Neuronal stem cell (in vitro differentiated cells): Measurements from ENCODE around the gene IPO13. TPM values are rescaled to one million over a fixed set of nuclear protein-coding genes. Genes with fewer than 3 reads are reported as not detected.

Source experiments
- DNase-seq: peaks from one replicate; pipeline ENCODE4 v3.0.0-alpha.2; 2013; ENCODE audit warnings: low spot score
- H2AFZ ChIP-seq: one replicate; pipeline ENCODE4 v1.6.1; 2013; ENCODE audit warnings: mild to moderate bottlenecking, low read length, inconsistent platforms
- H2AK5ac ChIP-seq: 2 replicates; pipeline ENCODE4 v1.6.1; 2013; ENCODE audit warnings: low read depth, mild to moderate bottlenecking, inconsistent platforms, low read length, moderate library complexity, mixed read lengths
- H2BK120ac ChIP-seq: 2 replicates; pipeline ENCODE4 v1.6.1; 2013; ENCODE audit warnings: low read depth, mild to moderate bottlenecking, inconsistent platforms, low read length, moderate library complexity, mixed read lengths
- H2BK12ac ChIP-seq: one replicate; pipeline ENCODE4 v1.6.1; 2013; ENCODE audit warnings: low read length, inconsistent platforms
- H2BK15ac ChIP-seq: 2 replicates; pipeline ENCODE4 v1.6.1; 2013; ENCODE audit warnings: mild to moderate bottlenecking, low read length, inconsistent platforms, mixed read lengths
- H2BK5ac ChIP-seq: one replicate; pipeline ENCODE4 v1.6.1; 2013; ENCODE audit warnings: inconsistent platforms, mild to moderate bottlenecking, low read length, moderate library complexity
- H3K14ac ChIP-seq: one replicate; pipeline ENCODE4 v1.6.1; 2013; ENCODE audit warnings: low read length, inconsistent platforms
- H3K18ac ChIP-seq: 2 replicates; pipeline ENCODE4 v1.6.1; 2013; ENCODE audit warnings: low read length, inconsistent platforms
- H3K23ac ChIP-seq: 2 replicates; pipeline ENCODE4 v1.6.1; 2013; ENCODE audit warnings: low read depth, mild to moderate bottlenecking, mixed read lengths, low read length, inconsistent platforms; ENCODE audit not compliant: poor library complexity
- H3K27ac ChIP-seq: replicated peaks from 3 replicates; pipeline ENCODE4 v1.5.1; 2013; ENCODE audit warnings: low read length, inconsistent platforms
- H3K27me3 ChIP-seq, 3 experiments: 2 replicates each; pipeline ENCODE4 v1.6.1; 2013; ENCODE audit warnings: low read length in 3 of 3, mild to moderate bottlenecking in 2 of 3, inconsistent platforms in 1 of 3, low read depth in 1 of 3, mixed read lengths in 1 of 3, moderate library complexity in 1 of 3; ENCODE audit not compliant: control insufficient read depth in 3 of 3, insufficient read depth in 3 of 3
- H3K36me3 ChIP-seq, 2 donors: replicated peaks in 1 of 2; 2 replicates each; pipeline ENCODE4 v1.6.1; 2013; ENCODE audit warnings: low read length in 2 of 2; ENCODE audit not compliant: control insufficient read depth in 2 of 2, insufficient read depth in 2 of 2
- H3K4ac ChIP-seq: 2 replicates; pipeline ENCODE4 v1.6.1; 2013; ENCODE audit warnings: inconsistent platforms, mild to moderate bottlenecking, low read length, moderate library complexity
- H3K4me1 ChIP-seq, 2 donors: 1 replicate in 1 of 2; 2 replicates in 1 of 2; pipeline ENCODE4 v1.6.1; 2013; ENCODE audit warnings: low read length in 2 of 2, low read depth in 1 of 2; ENCODE audit not compliant: control insufficient read depth in 2 of 2, insufficient read depth in 1 of 2
- H3K4me2 ChIP-seq: one replicate; pipeline ENCODE4 v1.6.1; 2013; ENCODE audit warnings: mild to moderate bottlenecking, low read length, inconsistent platforms; ENCODE audit not compliant: insufficient read depth, poor library complexity, severe bottlenecking
- H3K4me3 ChIP-seq, 2 donors: 2 replicates each; pipeline ENCODE4 v1.5.1; 2013; ENCODE audit warnings: low read length in 2 of 2, mild to moderate bottlenecking in 2 of 2, inconsistent platforms in 1 of 2, moderate library complexity in 1 of 2
- H3K79me1 ChIP-seq: one replicate; pipeline ENCODE4 v1.6.1; 2013; ENCODE audit warnings: low read depth, mild to moderate bottlenecking, inconsistent platforms, low read length, moderate library complexity
- H3K9ac ChIP-seq: one replicate; pipeline ENCODE4 v1.6.1; 2013; ENCODE audit warnings: mild to moderate bottlenecking, low read depth, low read length, inconsistent platforms; ENCODE audit not compliant: poor library complexity
- H3K9me3 ChIP-seq, 2 donors: replicated peaks in 1 of 2; 2 replicates each; pipeline versions ENCODE3 to v1.6.1; 2013; ENCODE audit warnings: low read length in 2 of 2, mild to moderate bottlenecking in 2 of 2, inconsistent platforms in 1 of 2, low read depth in 1 of 2, mixed read lengths in 1 of 2, moderate library complexity in 1 of 2; ENCODE audit not compliant: control insufficient read depth in 2 of 2, insufficient read depth in 1 of 2
- H4K8ac ChIP-seq: one replicate; pipeline ENCODE4 v1.6.1; 2013; ENCODE audit warnings: low read depth, mild to moderate bottlenecking, inconsistent platforms, low read length, moderate library complexity
- H4K91ac ChIP-seq: one replicate; pipeline ENCODE4 v1.6.1; 2013; ENCODE audit warnings: low read length, low read depth, mild to moderate bottlenecking, inconsistent platforms; ENCODE audit not compliant: poor library complexity
- WGBS, 2 donors: extraction: QIAGEN DNeasy Blood & Tissue Kit; methylation state at CpG; one replicate each; pipeline ENCODE4 v1.1.7; 2013; ENCODE audit warnings: missing lambda C conversion rate in 2 of 2, mixed read lengths in 1 of 2; ENCODE audit not compliant: insufficient read length in 2 of 2, insufficient replicate concordance in 1 of 2; ENCODE audit errors: extremely low coverage in 2 of 2; 5-methylcytosine and 5-hydroxymethylcytosine counted together
- polyA plus RNA-seq, 2 experiments: library from polyadenylated mRNA; stranded (reverse); fragments of 200-250 nt; gene quantifications; one replicate each; pipeline ENCODE4 v1.2.3, GENCODE V29; 2013

The IPO13 gene, protein sequence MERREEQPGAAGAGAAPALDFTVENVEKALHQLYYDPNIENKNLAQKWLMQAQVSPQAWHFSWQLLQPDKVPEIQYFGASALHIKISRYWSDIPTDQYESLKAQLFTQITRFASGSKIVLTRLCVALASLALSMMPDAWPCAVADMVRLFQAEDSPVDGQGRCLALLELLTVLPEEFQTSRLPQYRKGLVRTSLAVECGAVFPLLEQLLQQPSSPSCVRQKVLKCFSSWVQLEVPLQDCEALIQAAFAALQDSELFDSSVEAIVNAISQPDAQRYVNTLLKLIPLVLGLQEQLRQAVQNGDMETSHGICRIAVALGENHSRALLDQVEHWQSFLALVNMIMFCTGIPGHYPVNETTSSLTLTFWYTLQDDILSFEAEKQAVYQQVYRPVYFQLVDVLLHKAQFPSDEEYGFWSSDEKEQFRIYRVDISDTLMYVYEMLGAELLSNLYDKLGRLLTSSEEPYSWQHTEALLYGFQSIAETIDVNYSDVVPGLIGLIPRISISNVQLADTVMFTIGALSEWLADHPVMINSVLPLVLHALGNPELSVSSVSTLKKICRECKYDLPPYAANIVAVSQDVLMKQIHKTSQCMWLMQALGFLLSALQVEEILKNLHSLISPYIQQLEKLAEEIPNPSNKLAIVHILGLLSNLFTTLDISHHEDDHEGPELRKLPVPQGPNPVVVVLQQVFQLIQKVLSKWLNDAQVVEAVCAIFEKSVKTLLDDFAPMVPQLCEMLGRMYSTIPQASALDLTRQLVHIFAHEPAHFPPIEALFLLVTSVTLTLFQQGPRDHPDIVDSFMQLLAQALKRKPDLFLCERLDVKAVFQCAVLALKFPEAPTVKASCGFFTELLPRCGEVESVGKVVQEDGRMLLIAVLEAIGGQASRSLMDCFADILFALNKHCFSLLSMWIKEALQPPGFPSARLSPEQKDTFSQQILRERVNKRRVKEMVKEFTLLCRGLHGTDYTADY
- polyA plus RNA-seq (2013, experiment 1 of 2): 9.3 TPM
- 9.1 TPM for polyA plus RNA-seq (2013, experiment 2 of 2)

DNA sequence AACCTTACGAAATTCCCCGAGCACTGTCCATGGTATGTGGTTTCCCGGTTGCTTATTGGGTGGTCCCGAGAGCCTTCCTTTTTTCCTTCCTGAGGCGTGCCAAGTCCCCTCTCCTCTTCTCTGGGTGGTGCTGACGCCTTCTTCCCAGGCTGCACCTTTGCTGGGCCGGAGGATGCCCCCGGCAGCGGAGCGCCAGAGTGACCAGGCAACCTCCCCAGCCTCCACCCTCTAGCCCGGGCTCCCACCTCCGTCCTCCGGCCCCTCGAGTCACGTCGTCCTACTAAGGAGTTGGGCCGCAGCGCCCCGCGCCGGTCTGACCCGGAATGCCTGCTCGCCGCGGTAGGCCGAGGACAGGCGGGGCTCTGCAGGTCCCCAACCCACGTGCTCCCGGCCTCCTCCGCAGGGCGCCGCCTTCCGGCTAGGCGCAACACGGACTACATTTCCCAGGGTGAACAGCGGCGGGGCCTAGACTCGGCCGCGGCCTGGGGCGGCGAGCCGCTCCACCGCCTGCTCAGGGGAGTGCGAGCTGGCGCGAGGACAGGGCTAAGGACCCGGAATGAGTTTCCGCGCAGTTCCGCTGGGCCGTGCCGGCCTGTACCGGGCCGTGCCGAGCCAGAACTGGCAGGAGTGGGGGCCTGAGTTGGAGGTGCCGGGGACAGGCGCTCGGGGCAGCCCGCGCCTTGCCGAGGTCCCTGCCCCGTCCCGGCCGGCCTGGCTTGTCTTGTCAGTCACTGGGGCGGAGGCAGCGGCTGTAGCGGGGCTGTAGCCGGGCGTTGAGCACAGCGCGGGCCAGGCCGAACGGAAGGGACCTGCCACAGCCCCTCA lies at the start of gene IPO13:
Gene IPO13 (plus strand): TSS at position 715 of the 825 bp plus-strand sequence. CDS start 651 bp downstream, outside the sequence.
- peak within 1 kb of the TSS; percentile 98 for H3K18ac ChIP-seq
- peak within 1 kb of the TSS; percentile 77 for H3K4ac ChIP-seq
- no peak within 1 kb of the TSS for H4K91ac ChIP-seq
- H3K4me2 ChIP-seq: peak within 1 kb of the TSS; percentile 95
- peak within 1 kb of the TSS; percentile 97 for H2BK5ac ChIP-seq
- no CpG with 5 or more reads among the region's 74 CpGs for WGBS, 2 donors
- H3K79me1 ChIP-seq: peaks cover 3% of the 10 kb centered on the region
- H2AFZ ChIP-seq: peak within 1 kb of the TSS; percentile 99
- H3K36me3 ChIP-seq: peaks cover 5 to 17% of the 10 kb centered on the region in 2 donors
- H3K14ac ChIP-seq: peak within 1 kb of the TSS; percentile 89
- H2BK120ac ChIP-seq: no peak within 1 kb of the TSS
- H3K4me1 ChIP-seq: peaks cover 9 to 11% of the 10 kb centered on the region in 2 donors
- H4K8ac ChIP-seq: no peak within 1 kb of the TSS
- H3K4me3 ChIP-seq: peak within 1 kb of the TSS; percentile 83 to 89
- peak within 1 kb of the TSS; percentile 11 for H2BK12ac ChIP-seq
- no peaks in the 10 kb centered on the region for H3K9me3 ChIP-seq
- no peaks in the 10 kb centered on the region for H3K27me3 ChIP-seq
- peak; percentile 97 for DNase-seq
- H3K27ac ChIP-seq: peak within 1 kb of the TSS; percentile 63
- peak within 1 kb of the TSS; percentile 89 for H3K23ac ChIP-seq
- H2BK15ac ChIP-seq: peak within 1 kb of the TSS; percentile 56
- H3K9ac ChIP-seq: peak within 1 kb of the TSS; percentile 93
- H2AK5ac ChIP-seq: peak within 1 kb of the TSS; percentile 76

DNA sequence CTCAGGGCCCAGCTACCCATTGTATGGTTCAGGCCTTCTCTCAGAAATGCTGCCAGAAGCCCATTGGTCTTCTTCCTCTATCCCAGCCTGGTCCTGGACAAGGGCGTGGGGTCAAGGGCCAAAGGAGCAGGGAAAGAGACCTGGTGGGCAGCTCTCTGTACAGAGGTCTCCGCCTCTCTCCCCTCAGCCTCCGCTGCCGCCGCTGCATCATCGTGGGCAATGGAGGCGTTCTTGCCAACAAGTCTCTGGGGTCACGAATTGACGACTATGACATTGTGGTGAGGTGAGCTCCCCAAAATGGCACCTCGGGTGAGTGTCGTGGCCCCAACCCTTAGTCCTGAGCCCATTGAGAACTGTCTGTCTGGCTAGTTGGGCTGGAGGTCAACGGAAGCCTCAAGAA lies 47.8 kb upstream of the IPO13 start:
- Histone ChIP-seq H3K23ac (no peak overlapping the region), H3K4me2 (no peak overlapping the region), H2BK120ac (no peak overlapping the region), H3K4me1 (no peaks in the 10 kb centered on the region), H4K91ac (no peak overlapping the region), H3K27me3 (no peaks in the 10 kb centered on the region), H3K27ac (no peak overlapping the region), H3K14ac (no peak overlapping the region), H2BK12ac (no peak overlapping the region), H3K18ac (no peak overlapping the region), H2AK5ac (no peak overlapping the region), H2BK5ac (no peak overlapping the region), H2BK15ac (no peak overlapping the region), H3K36me3 (peaks cover 3 to 63% of the 10 kb centered on the region in 2 donors), H3K4ac (no peak overlapping the region), H3K79me1 (peaks cover 3% of the 10 kb centered on the region), H3K9me3 (no peaks in the 10 kb centered on the region), H3K4me3 (no peak overlapping the region), H3K9ac (no peak overlapping the region), H2AFZ (no peak overlapping the region), H4K8ac (no peak overlapping the region)
- DNase-seq: no peak
- WGBS, 2 donors: no CpG with 5 or more reads among the region's 12 CpGs

DNA sequence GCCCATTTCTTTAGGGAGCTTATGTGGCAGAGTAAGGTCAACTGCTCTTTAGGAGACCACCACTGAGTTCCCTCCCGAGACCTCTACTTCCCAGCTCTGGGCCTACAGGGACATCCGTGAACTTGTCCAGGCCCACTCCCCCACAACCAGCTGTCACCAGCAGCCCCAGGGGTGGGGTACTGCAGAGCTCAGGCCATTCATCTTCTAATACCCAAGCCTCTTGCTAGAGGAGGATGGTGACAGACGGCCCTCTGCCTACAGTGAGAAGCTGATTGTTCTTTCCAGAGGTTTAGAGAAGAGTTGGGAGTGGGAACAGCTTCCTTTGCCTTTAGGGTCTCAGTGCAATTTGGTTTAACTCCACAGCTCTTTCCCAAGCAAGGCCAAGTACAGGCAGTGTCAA lies 46.4 kb upstream of the IPO13 start:
- Histone ChIP-seq H4K91ac (no peak overlapping the region), H2BK5ac (no peak overlapping the region), H3K9ac (no peak overlapping the region), H3K27ac (no peak overlapping the region), H3K4me1 (no peaks in the 10 kb centered on the region), H2BK120ac (no peak overlapping the region), H2AFZ (no peak overlapping the region), H3K4ac (no peak overlapping the region), H3K4me3 (no peak overlapping the region), H2AK5ac (no peak overlapping the region), H3K23ac (no peak overlapping the region), H4K8ac (no peak overlapping the region), H2BK15ac (no peak overlapping the region), H3K79me1 (peaks cover 3% of the 10 kb centered on the region), H3K27me3 (no peaks in the 10 kb centered on the region), H3K14ac (no peak overlapping the region), H3K36me3 (peaks cover 3 to 51% of the 10 kb centered on the region in 2 donors), H3K18ac (no peak overlapping the region), H3K4me2 (no peak overlapping the region), H3K9me3 (no peaks in the 10 kb centered on the region), H2BK12ac (no peak overlapping the region)
- no CpG with 5 or more reads among the region's 3 CpGs for WGBS, 2 donors
- DNase-seq: no peak
